Neural progenitor cell (in vitro differentiated cells): ENCODE results near the gene BHMT. TPM values are rescaled to one million over a fixed set of nuclear protein-coding genes. Genes with fewer than 3 reads are reported as not detected.

Experiments
- DNase-seq: peaks from one replicate; pipeline ENCODE4 v3.0.0-alpha.2; 2016; ENCODE audit warnings: low spot score
- H2AFZ ChIP-seq: fragments of 200-600 bp; sonication (generic); replicated peaks from 2 replicates; pipeline ENCODE4 v1.6.1; 2016; ENCODE audit warnings: antibody characterized with exemption
- H3F3A ChIP-seq: fragments of 200-600 bp; sonication (generic); 2 replicates; pipeline ENCODE4 v1.6.1; 2016; ENCODE audit warnings: antibody characterized with exemption, low read depth
- H3K27ac ChIP-seq: fragments of 200-600 bp; sonication (generic); 2 replicates; pipeline ENCODE4 v1.5.1; 2016; ENCODE audit warnings: mild to moderate bottlenecking
- H3K27me3 ChIP-seq: fragments of 200-600 bp; sonication (generic); 2 replicates; pipeline ENCODE4 v1.6.1; 2016; ENCODE audit warnings: mild to moderate bottlenecking, moderate library complexity
- H3K36me3 ChIP-seq: fragments of 200-600 bp; sonication (generic); 2 replicates; pipeline ENCODE4 v1.5.1; 2016
- H3K4me1 ChIP-seq: fragments of 200-600 bp; sonication (generic); 2 replicates; pipeline ENCODE4 v1.6.1; 2016; ENCODE audit warnings: mixed run types
- H3K4me2 ChIP-seq: fragments of 200-600 bp; sonication (generic); 2 replicates; pipeline ENCODE4 v1.6.1; 2016
- H3K4me3 ChIP-seq: fragments of 200-600 bp; sonication (generic); 2 replicates; pipeline ENCODE4 v1.5.1; 2016
- H3K79me2 ChIP-seq: fragments of 200-600 bp; sonication (generic); 2 replicates; pipeline ENCODE4 v1.6.1; 2016; ENCODE audit warnings: low read depth
- H3K9ac ChIP-seq: fragments of 200-600 bp; sonication (generic); 2 replicates; pipeline ENCODE4 v1.6.1; 2016
- H3K9me3 ChIP-seq: fragments of 200-600 bp; sonication (generic); 2 replicates; pipeline ENCODE4 v1.5.1; 2016; ENCODE audit warnings: low read depth
- H4K20me1 ChIP-seq: fragments of 200-600 bp; sonication (generic); 2 replicates; pipeline ENCODE4 v1.6.1; 2016; ENCODE audit warnings: low read depth
- H3K27ac Mint-ChIP-seq: 3 replicates; pipeline ENCODE4 v1.8.0; 2021; ENCODE audit warnings: mixed read lengths
- H3K27me3 Mint-ChIP-seq: 2 replicates; pipeline ENCODE4 v1.8.0; 2022; ENCODE audit warnings: low read depth, mild to moderate bottlenecking, inconsistent platforms, moderate library complexity, mixed read lengths; ENCODE audit not compliant: insufficient read depth
- H3K36me3 Mint-ChIP-seq: 3 replicates; pipeline ENCODE4 v1.8.0; 2021; ENCODE audit warnings: mixed read lengths
- H3K4me1 Mint-ChIP-seq: 3 replicates; pipeline ENCODE4 v1.8.0; 2021; ENCODE audit warnings: mixed read lengths
- H3K4me3 Mint-ChIP-seq: 3 replicates; pipeline ENCODE4 v1.8.0; 2021; ENCODE audit warnings: mild to moderate bottlenecking, moderate library complexity, mixed read lengths
- H3K9me3 Mint-ChIP-seq: 3 replicates; pipeline ENCODE4 v1.8.0; 2020; ENCODE audit warnings: mixed read lengths
- EZH2 ChIP-seq: fragments of 200-600 bp; sonication (generic); IDR thresholded peaks from 2 replicates; pipeline ENCODE4 v1.6.1; 2017; ENCODE audit warnings: antibody characterized with exemption, mild to moderate bottlenecking, moderate library complexity
- EZH2phosphoT487 ChIP-seq: fragments of 200-600 bp; sonication (generic); IDR thresholded peaks from 2 replicates; pipeline ENCODE4 v1.6.1; 2017; ENCODE audit warnings: antibody characterized with exemption
- total RNA-seq: library from RNA; depleted of rRNA; stranded (reverse); fragments of >200 nt; gene quantifications from 2 replicates; pipeline ENCODE4 v1.2.3, GENCODE V29; 2015; ENCODE audit warnings: low replicate concordance
- TF ChIP-seq, protein P1 (sequence below): fragments of 200-600 bp; sonication (generic); IDR thresholded peaks from 2 replicates; pipeline ENCODE4 v1.5.1; 2017; ENCODE audit warnings: antibody characterized with exemption, mild to moderate bottlenecking

BHMT gene
- total RNA-seq, 1 donor from 2014 or later, result 0.45 TPM

DNA sequence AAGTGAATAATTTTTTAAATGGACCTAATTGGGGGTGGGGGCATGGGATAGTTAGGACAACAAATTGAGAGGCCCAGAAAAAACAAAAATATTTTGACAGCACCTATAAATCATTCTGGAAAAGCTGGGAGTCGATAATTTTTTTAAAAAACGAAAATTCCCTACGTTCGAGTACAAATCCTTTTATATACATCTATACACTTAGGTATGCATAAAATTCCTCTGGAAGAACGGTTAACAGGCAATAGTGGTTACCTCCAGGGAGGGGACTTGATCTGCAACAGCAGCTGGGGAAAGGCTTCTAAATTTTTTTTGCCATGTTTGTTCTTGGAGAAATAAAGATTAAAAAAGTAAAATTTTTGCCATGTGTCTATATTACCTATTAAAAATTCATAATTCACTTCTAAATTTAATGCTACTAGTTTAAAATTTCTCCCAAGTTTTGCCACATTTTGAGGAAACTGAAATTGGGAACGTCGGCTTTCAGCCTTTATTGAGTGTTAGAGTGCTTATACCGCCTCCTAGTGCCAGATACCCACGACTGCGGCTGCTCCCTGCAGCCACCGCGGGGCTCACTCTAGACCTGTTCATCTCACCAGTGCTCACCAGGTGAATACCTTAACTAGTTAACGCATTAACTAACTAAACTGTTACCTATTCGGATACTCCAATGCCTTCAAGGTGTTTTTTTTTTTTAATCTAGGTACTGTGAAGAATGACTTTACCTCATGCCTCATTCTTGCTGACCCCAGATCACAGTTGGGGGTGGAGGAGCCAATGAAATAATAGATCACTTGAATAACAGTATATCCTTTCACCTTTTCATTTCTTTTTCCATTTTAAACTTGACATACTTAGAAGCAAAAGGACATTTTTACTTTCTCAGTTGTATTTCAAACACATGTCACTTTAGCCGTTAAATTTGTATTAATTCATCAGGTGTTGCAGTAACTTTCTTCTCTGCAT is 1.8 kb upstream of the BHMT start:
- Histone ChIP-seq H3K4me2 (no peak overlapping the region), H3K4me3 (no peak overlapping the region), H2AFZ (no peak overlapping the region), H3K9me3 (no peaks in the 10 kb centered on the region), H3K36me3 (no peaks in the 10 kb centered on the region), H3K27me3 (peaks cover 53% of the 10 kb centered on the region), H3K9ac (no peak overlapping the region), H3K4me1 (peaks cover 12% of the 10 kb centered on the region), H3K27ac (no peak overlapping the region), H4K20me1 (no peaks in the 10 kb centered on the region), H3K79me2 (no peaks in the 10 kb centered on the region), H3F3A (no peaks in the 10 kb centered on the region)
- Mint-ChIP-seq H3K27me3 (peaks cover 32% of the 10 kb centered on the region), H3K36me3 (no peaks in the 10 kb centered on the region), H3K4me1 (no peaks in the 10 kb centered on the region), H3K27ac (no peak overlapping the region), H3K9me3 (no peaks in the 10 kb centered on the region), H3K4me3 (no peak overlapping the region)
- DNase-seq, result peak; percentile 55
- TF ChIP-seq, protein P1, sequence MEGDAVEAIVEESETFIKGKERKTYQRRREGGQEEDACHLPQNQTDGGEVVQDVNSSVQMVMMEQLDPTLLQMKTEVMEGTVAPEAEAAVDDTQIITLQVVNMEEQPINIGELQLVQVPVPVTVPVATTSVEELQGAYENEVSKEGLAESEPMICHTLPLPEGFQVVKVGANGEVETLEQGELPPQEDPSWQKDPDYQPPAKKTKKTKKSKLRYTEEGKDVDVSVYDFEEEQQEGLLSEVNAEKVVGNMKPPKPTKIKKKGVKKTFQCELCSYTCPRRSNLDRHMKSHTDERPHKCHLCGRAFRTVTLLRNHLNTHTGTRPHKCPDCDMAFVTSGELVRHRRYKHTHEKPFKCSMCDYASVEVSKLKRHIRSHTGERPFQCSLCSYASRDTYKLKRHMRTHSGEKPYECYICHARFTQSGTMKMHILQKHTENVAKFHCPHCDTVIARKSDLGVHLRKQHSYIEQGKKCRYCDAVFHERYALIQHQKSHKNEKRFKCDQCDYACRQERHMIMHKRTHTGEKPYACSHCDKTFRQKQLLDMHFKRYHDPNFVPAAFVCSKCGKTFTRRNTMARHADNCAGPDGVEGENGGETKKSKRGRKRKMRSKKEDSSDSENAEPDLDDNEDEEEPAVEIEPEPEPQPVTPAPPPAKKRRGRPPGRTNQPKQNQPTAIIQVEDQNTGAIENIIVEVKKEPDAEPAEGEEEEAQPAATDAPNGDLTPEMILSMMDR, result peak; percentile 71
- no peak for TF ChIP-seq EZH2

DNA sequence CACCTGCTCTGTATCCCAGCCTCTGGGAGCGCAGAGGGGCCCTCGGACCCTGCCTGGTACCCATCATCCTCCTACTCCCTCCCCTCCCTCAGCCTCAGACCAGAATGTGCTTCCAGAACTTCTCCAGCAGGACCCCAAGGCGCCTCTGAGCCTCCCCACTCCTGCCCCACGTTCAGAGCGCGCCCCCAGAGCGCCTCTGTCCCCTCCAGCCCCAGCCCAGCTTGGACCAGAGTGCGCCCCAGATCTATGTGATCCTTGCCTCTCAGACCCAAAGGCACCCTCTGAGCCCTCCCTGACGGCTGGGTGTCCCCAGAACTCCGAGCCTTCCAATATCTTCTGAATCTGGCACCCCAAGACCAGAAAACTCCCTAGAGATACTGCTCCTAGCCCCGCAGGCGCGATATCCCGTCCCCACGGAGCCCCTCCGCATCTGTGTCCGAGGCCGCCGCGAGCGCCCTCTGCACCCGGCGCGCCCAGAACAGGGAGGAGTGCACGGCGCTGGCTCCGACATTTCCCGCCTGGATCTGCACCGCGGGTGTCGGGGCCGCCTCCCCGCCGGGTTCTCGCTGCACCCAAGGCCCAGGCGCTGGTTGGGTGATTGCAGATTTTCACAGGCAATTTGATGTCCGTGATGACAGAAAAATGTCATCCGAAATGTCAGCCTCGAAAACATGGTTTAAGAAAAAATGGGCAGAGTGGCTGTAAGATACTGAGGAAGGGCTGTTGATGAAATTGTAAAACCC is 522 bp downstream of the BHMT start:
- H4K20me1 ChIP-seq, result no peaks in the 10 kb centered on the region
- peaks cover 56% of the 10 kb centered on the region for H3K27me3 ChIP-seq
- H2AFZ ChIP-seq, result peak overlapping the region; percentile 99
- H3K4me3 Mint-ChIP-seq, result peak overlapping the region; percentile 78
- peaks cover 12% of the 10 kb centered on the region for H3K4me1 ChIP-seq
- no peak overlapping the region for H3K27ac ChIP-seq
- no peaks in the 10 kb centered on the region for H3K36me3 ChIP-seq
- no peaks in the 10 kb centered on the region for H3K79me2 ChIP-seq
- peaks cover 2% of the 10 kb centered on the region for H3K4me1 Mint-ChIP-seq
- H3K27ac Mint-ChIP-seq, result no peak overlapping the region
- no peak overlapping the region for H3K9ac ChIP-seq
- peak; percentile 52 for DNase-seq
- H3K9me3 Mint-ChIP-seq, result no peaks in the 10 kb centered on the region
- TF ChIP-seq, protein P1, result peak; percentile 30
- peak; percentile 67 for TF ChIP-seq EZH2phosphoT487
- TF ChIP-seq EZH2, result peak; percentile 89
- no peaks in the 10 kb centered on the region for H3F3A ChIP-seq
- peaks cover 34% of the 10 kb centered on the region for H3K27me3 Mint-ChIP-seq
- H3K4me3 ChIP-seq, result peak overlapping the region; percentile 58
- H3K9me3 ChIP-seq, result no peaks in the 10 kb centered on the region
- H3K4me2 ChIP-seq, result peak overlapping the region; percentile 98
- H3K36me3 Mint-ChIP-seq, result no peaks in the 10 kb centered on the region

DNA sequence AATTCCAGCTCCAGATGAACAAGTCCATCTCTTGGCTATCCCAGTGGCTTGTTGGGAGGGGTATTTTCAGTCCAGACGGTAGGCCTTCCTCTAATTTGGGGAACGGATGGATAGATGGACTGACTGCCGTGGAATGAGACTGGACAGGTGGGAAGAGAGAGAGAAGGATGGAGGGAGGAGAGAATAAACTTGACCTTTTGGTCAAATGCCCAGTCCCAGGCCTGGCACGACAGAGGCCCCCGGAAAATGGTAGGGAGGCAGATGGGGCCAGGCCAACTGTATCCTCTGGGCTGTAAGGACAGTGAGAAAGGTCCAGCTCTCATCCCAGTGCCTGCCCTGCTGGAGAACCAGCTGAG is 1.1 kb downstream of the BHMT start:
- no peak overlapping the region for H3K4me3 Mint-ChIP-seq
- H3K4me2 ChIP-seq, result peak overlapping the region; percentile 98
- H3K27me3 ChIP-seq, result peaks cover 56% of the 10 kb centered on the region

More for the DNA sequence above, 1.1 kb downstream of the BHMT start:
- Histone ChIP-seq H3K4me1 (peaks cover 12% of the 10 kb centered on the region), H3K4me3 (peak overlapping the region; percentile 58), H2AFZ (no peak overlapping the region), H3K79me2 (no peaks in the 10 kb centered on the region), H3K9ac (no peak overlapping the region), H3K9me3 (no peaks in the 10 kb centered on the region), H3K27ac (no peak overlapping the region), H3F3A (no peaks in the 10 kb centered on the region), H4K20me1 (no peaks in the 10 kb centered on the region), H3K36me3 (no peaks in the 10 kb centered on the region)
- no peaks in the 10 kb centered on the region for H3K36me3 Mint-ChIP-seq
- TF ChIP-seq, protein P1, result no peak
- TF ChIP-seq EZH2 (no peak), EZH2phosphoT487 (no peak)
- H3K4me1 Mint-ChIP-seq, result peaks cover 2% of the 10 kb centered on the region
- H3K9me3 Mint-ChIP-seq, result no peaks in the 10 kb centered on the region
- no peak overlapping the region for H3K27ac Mint-ChIP-seq
- DNase-seq, result no peak
- peaks cover 34% of the 10 kb centered on the region for H3K27me3 Mint-ChIP-seq
